Muscle layer of colon (tissue), 2 donors: Measurements from ENCODE around the gene TRIOBP.

Experiments used
- H3K27ac ChIP-seq: one replicate; pipeline ENCODE4 v1.7.0; 2013; ENCODE audit warnings: low read depth, mild to moderate bottlenecking, low read length, moderate library complexity
- H3K27me3 ChIP-seq, 2 donors: one replicate each; pipeline ENCODE4 v1.7.0; 2013; ENCODE audit warnings: low read length in 2 of 2, mild to moderate bottlenecking in 2 of 2; ENCODE audit not compliant: insufficient read depth in 2 of 2, control insufficient read depth in 1 of 2
- H3K36me3 ChIP-seq: one replicate; pipeline ENCODE4 v1.7.0; 2013; ENCODE audit warnings: mild to moderate bottlenecking, low read length; ENCODE audit not compliant: insufficient read depth
- H3K4me1 ChIP-seq: one replicate; pipeline ENCODE4 v1.7.0; 2013; ENCODE audit warnings: mild to moderate bottlenecking, low read length; ENCODE audit not compliant: insufficient read depth
- H3K4me3 ChIP-seq, 2 donors: one replicate each; pipeline ENCODE4 v1.7.0; 2013; ENCODE audit warnings: low read length in 2 of 2, low read depth in 1 of 2, mild to moderate bottlenecking in 1 of 2, moderate library complexity in 1 of 2
- H3K9ac ChIP-seq: one replicate; pipeline ENCODE4 v1.7.0; 2013; ENCODE audit warnings: low read length
- H3K9me3 ChIP-seq: one replicate; pipeline ENCODE4 v1.7.0; 2013; ENCODE audit warnings: mild to moderate bottlenecking, low read length
- donor health status: abdominal sarcoma.
- donor health status: Adenocarcinoma of cecum.

Gene TRIOBP

GRCh38 chr22:37659066-37659896 is 37.6 kb upstream of the TRIOBP start:
- no peaks in the 10 kb centered on the region for H3K36me3 ChIP-seq
- H3K9me3 ChIP-seq, result no peaks in the 10 kb centered on the region
- no peaks in the 10 kb centered on the region for H3K27me3 ChIP-seq
- H3K27ac ChIP-seq, result peak overlapping the region; percentile 73
- H3K4me1 ChIP-seq, result peaks cover 41% of the 10 kb centered on the region
- peak overlapping the region; percentile 0 for H3K9ac ChIP-seq
- H3K4me3 ChIP-seq, result peak overlapping the region; percentile 47 to 74

GRCh38 chr22:37659897-37660708 is 36.7 kb upstream of the TRIOBP start:
- H3K9ac ChIP-seq, result peak overlapping the region; percentile 23
- H3K4me3 ChIP-seq, result peak overlapping the region in 1 of 2 donors; percentile 74
- peaks cover 41% of the 10 kb centered on the region for H3K4me1 ChIP-seq
- H3K27ac ChIP-seq, result peak overlapping the region; percentile 83
- no peaks in the 10 kb centered on the region for H3K27me3 ChIP-seq
- no peaks in the 10 kb centered on the region for H3K9me3 ChIP-seq
- no peaks in the 10 kb centered on the region for H3K36me3 ChIP-seq

DNA sequence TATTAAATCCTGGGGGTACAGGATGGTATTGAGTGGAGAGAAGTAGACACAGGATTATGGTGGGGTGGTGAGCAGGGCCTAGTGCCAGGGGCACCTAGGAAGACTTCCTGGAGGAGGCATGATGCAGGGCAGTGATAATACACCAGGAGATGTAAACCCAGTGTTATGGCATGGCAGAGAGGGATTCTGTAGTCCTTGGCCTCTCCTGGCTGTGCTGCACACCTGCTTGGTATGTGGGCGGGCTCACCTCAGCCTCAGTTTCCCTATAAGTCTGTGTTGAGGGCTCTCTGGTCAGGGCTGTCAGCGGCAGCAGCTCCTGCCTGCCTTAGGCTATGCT is 36.2 kb upstream of the TRIOBP start:
- H3K27ac ChIP-seq, result peak overlapping the region; percentile 83
- peak overlapping the region in 1 of 2 donors; percentile 47 for H3K4me3 ChIP-seq
- no peaks in the 10 kb centered on the region for H3K9me3 ChIP-seq
- peaks cover 2% of the 10 kb centered on the region for H3K36me3 ChIP-seq
- H3K27me3 ChIP-seq, result no peaks in the 10 kb centered on the region
- peaks cover 41% of the 10 kb centered on the region for H3K4me1 ChIP-seq
- H3K9ac ChIP-seq, result peak overlapping the region; percentile 23

GRCh38 chr22:37661160-37661924 is 35.5 kb upstream of the TRIOBP start:
- Histone ChIP-seq H3K9ac (peak overlapping the region; percentile 23), H3K4me3 (peak overlapping the region in 1 of 2 donors; percentile 47), H3K9me3 (no peaks in the 10 kb centered on the region), H3K4me1 (peaks cover 41% of the 10 kb centered on the region), H3K27me3 (no peaks in the 10 kb centered on the region), H3K36me3 (peaks cover 9% of the 10 kb centered on the region), H3K27ac (peak overlapping the region; percentile 83)

DNA sequence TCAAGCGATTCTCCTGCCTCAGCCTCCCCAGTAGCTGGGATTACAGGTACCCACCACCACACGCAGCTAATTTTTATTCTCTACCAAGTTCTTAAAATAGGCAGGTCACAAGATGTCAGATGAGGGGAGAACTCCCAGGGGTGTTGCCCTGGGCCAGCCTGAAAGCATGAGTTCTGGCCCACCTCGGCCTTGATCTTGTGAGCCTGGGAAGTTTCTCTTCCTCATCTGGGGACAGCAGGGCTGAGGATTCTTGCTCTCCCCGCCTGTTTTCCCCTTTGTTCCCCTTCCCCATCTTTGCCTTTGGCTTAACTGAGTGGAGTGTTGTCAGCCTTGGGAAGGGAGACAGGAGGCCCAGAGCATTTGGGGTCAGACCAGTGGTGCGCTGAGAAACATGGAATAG is 34.8 kb upstream of the TRIOBP start:
- Histone ChIP-seq H3K36me3 (peaks cover 15% of the 10 kb centered on the region), H3K27me3 (no peaks in the 10 kb centered on the region), H3K9ac (peak overlapping the region; percentile 5), H3K4me1 (peaks cover 41% of the 10 kb centered on the region), H3K27ac (peak overlapping the region; percentile 64), H3K4me3 (no peak overlapping the region), H3K9me3 (no peaks in the 10 kb centered on the region)

DNA sequence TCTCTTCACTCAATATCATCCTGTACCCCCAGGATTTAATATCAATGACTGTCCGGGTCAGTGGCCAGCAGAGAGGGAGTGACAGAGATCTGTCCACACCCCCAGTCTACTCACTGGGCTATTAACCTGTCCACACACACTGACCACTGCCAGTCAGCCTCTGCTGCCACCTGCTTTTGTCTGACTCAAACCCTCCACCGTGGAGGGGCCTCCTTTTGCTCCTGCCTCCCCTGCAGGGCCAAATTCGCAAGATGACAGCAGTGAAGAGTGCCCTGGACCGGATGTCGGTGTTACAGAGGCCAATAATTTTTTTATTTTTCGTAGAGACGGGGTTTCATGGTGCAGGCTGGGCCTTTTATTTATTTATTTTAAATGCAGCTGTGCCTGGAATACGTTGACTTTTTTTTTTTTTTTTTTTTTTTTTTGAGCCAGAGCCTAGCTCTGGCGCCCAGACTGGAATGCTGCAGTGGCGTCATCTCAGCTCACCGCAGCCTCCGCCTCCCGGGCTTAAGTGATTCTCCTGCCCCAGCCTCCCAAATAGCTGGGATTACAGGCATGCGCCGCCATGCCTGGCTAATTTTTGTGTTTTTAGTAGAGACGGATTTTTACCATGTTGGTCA is 33.2 kb upstream of the TRIOBP start:
- H3K4me3 ChIP-seq, result no peak overlapping the region
- no peak overlapping the region for H3K9ac ChIP-seq
- H3K36me3 ChIP-seq, result peaks cover 15% of the 10 kb centered on the region
- H3K9me3 ChIP-seq, result no peaks in the 10 kb centered on the region
- H3K27ac ChIP-seq, result peak overlapping the region; percentile 78
- no peaks in the 10 kb centered on the region for H3K27me3 ChIP-seq
- peaks cover 41% of the 10 kb centered on the region for H3K4me1 ChIP-seq

- Histone ChIP-seq H3K36me3 (peaks cover 15% of the 10 kb centered on the region), H3K9me3 (no peaks in the 10 kb centered on the region), H3K9ac (no peak overlapping the region), H3K27me3 (no peaks in the 10 kb centered on the region), H3K27ac (no peak overlapping the region), H3K4me1 (peaks cover 39% of the 10 kb centered on the region), H3K4me3 (no peak overlapping the region)
Observed at GRCh38 chr22:37664249-37665101, 32.4 kb upstream of the TRIOBP start.

DNA sequence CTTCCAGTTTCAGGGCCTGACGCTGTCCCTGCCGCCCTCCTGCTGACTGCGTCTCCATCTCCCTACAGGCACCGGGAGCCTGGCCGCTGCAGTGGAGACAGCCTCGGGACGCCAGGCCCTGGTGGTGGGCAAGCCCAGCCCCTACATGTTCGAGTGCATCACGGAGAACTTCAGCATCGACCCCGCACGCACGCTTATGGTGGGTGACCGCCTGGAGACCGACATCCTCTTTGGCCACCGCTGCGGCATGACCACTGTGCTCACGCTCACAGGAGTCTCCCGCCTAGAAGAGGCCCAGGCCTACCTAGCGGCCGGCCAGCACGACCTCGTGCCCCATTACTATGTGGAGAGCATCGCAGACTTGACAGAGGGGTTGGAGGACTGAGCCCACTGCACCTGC is 31.4 kb upstream of the TRIOBP start:
- H3K4me3 ChIP-seq, result no peak overlapping the region
- no peak overlapping the region for H3K27ac ChIP-seq
- H3K27me3 ChIP-seq, result no peaks in the 10 kb centered on the region
- H3K4me1 ChIP-seq, result peaks cover 30% of the 10 kb centered on the region
- H3K9ac ChIP-seq, result no peak overlapping the region
- H3K9me3 ChIP-seq, result no peaks in the 10 kb centered on the region
- H3K36me3 ChIP-seq, result peaks cover 15% of the 10 kb centered on the region

DNA sequence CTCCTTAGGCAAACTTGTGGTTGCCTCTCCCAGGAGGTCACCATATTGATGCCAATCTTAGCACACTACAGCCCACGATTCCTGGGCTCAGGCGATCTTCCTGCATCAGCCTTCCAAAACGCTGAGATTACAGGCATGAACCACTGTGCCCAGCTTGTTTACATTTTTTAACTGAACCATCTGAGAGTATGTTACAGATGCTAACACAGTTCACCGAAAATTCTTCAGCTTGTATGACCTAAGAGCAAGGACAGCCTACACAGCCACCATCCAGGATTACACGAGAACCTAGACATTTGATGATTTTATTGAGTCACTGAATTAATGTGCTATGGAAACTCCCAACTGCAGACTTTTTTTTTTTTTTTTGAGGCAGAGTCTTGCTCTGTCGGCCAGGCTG is 27.3 kb upstream of the TRIOBP start:
- no peaks in the 10 kb centered on the region for H3K9me3 ChIP-seq
- no peak overlapping the region for H3K9ac ChIP-seq
- H3K27me3 ChIP-seq, result no peaks in the 10 kb centered on the region
- peaks cover 15% of the 10 kb centered on the region for H3K36me3 ChIP-seq
- H3K4me1 ChIP-seq, result peaks cover 17% of the 10 kb centered on the region
- no peak overlapping the region for H3K4me3 ChIP-seq
- peak overlapping the region; percentile 2 for H3K27ac ChIP-seq

- Histone ChIP-seq H3K36me3 (no peaks in the 10 kb centered on the region), H3K9me3 (no peaks in the 10 kb centered on the region), H3K27ac (no peak overlapping the region), H3K27me3 (no peaks in the 10 kb centered on the region), H3K4me1 (peaks cover 23% of the 10 kb centered on the region), H3K4me3 (no peak overlapping the region), H3K9ac (no peak overlapping the region)
Observed at GRCh38 chr22:37672206-37672919, 24.5 kb upstream of the TRIOBP start.
